MCF 10A (cell line): Measurements from ENCODE around the gene AKR7A2. TPM values are rescaled to one million over a fixed set of nuclear protein-coding genes. Genes with fewer than 3 reads are reported as not detected.

ENCODE experiments used
- BruUV-seq: library from RNA; stranded (reverse); fragments of 400-500 nt; replicated peaks from 2 replicates; lab custom pipeline; 2021; lab: Mats Ljungman, UMichigan
- CTCF ChIA-PET: fragments of 300-600 bp; sonication (Branson Sonifier 250); formaldehyde crosslinking; extraction: SDS; loops from one replicate; lab custom pipeline; 2021; ENCODE audit warnings: antibody characterized with exemption, inconsistent platforms; lab: Yijun Ruan, JAX
- POLR2A ChIA-PET: fragments of 300-600, 350-650 bp; sonication (Branson Sonifier 250); formaldehyde crosslinking; extraction: SDS; loops from one replicate; lab custom pipeline; 2020; ENCODE audit warnings: antibody characterized with exemption, inconsistent platforms; lab: Yijun Ruan, JAX
- DNase-seq: peaks from one replicate; pipeline ENCODE4 v3.0.0-alpha.2; 2018; ENCODE audit not compliant: unreplicated experiment
- H3K27ac Mint-ChIP-seq: one replicate; pipeline ENCODE4 v1.8.0; 2022; ENCODE audit warnings: mild to moderate bottlenecking, low read depth, mixed read lengths; ENCODE audit not compliant: unreplicated experiment
- H3K27me3 Mint-ChIP-seq: one replicate; pipeline ENCODE4 v1.8.0; 2022; ENCODE audit warnings: mixed read lengths; ENCODE audit not compliant: insufficient read depth, unreplicated experiment
- H3K36me3 Mint-ChIP-seq: one replicate; pipeline ENCODE4 v1.8.0; 2022; ENCODE audit warnings: mild to moderate bottlenecking, moderate library complexity, mixed read lengths; ENCODE audit not compliant: insufficient read depth, unreplicated experiment
- H3K4me1 Mint-ChIP-seq: one replicate; pipeline ENCODE4 v1.8.0; 2022; ENCODE audit warnings: mixed read lengths; ENCODE audit not compliant: insufficient read depth, unreplicated experiment
- H3K4me3 Mint-ChIP-seq: one replicate; pipeline ENCODE4 v1.8.0; 2022; ENCODE audit warnings: mild to moderate bottlenecking, moderate library complexity, mixed read lengths; ENCODE audit not compliant: unreplicated experiment
- H3K9me3 Mint-ChIP-seq: one replicate; pipeline ENCODE4 v1.8.0; 2022; ENCODE audit warnings: mixed read lengths; ENCODE audit not compliant: unreplicated experiment
- intact Hi-C: fragments of 100-400 bp; cut with micrococcal nuclease; formaldehyde crosslinking; loops from 2 replicates; pipeline ENCODE4 v1.14.1; 2022
- total RNA-seq: library from RNA; stranded (reverse); gene quantifications from 2 replicates; pipeline ENCODE4 v1.2.3, GENCODE V29; 2022
- TF ChIP-seq, protein P1 (sequence below): fragments of 200-600 bp; IDR thresholded peaks from one replicate; pipeline ENCODE4 v1.8.0; 2022; ENCODE audit warnings: antibody characterized with exemption, mild to moderate bottlenecking; ENCODE audit not compliant: unreplicated experiment

Gene AKR7A2
- total RNA-seq, 1 experiment from 2014 or later = 28.7 TPM

DNA sequence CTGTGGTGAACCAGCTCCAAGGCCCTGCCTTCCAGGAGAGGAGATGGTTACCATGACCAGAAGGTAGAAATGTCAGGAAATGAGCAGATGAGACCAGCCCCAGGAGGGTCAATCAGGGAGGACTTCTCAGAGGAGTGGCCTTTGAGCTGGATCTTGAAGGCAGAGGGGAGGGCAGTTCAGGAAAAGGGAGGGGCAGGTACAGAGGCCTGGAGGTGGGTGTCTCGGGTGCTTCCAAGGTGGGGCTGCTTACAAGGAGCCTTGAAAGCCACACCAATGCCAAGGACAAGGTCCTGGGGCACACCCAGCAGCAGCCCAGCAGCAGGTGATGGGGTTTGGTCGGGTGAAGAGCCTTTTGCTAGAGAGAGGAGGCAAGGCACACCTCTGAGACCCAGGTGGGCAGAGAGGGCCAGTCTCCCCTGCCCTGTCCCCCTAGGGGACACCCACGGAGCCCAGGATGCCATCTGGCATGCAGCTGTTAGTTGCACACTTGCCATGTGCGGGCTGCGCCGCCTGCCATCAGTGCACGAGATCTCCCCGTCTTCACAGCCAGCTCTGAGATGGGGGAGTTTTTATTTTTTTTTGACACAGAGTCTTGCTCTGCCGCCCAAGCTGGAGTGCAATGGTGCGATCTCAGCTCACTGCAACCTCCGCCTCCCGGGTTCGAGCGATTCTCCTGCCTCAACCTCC, 18.6 kb upstream of the AKR7A2 start:
- H3K4me3 Mint-ChIP-seq = no peak overlapping the region
- H3K4me1 Mint-ChIP-seq = no peaks in the 10 kb centered on the region
- H3K27ac Mint-ChIP-seq = no peak overlapping the region
- H3K9me3 Mint-ChIP-seq = no peaks in the 10 kb centered on the region
- intact Hi-C loops = no loop called here
- peaks cover 31% of the 10 kb centered on the region for H3K36me3 Mint-ChIP-seq
- CTCF ChIA-PET = interaction anchor here (0.5 to 3.5 kb wide), 3 partner anchors 11 to 60 kb away, joined by 3 to 17 read pairs (median 4); no protein-coding TSS in a partner anchor
- no TSS peak for BruUV-seq
- H3K27me3 Mint-ChIP-seq = no peaks in the 10 kb centered on the region
- POLR2A ChIA-PET = interaction anchor here (0.7 to 1.6 kb wide), 2 partner anchors 18 to 882 kb away, joined by 3 to 9 read pairs; partner anchors contain the start of genes AKR7A2 and SLC66A1
- no peak for DNase-seq
- TF ChIP-seq, protein P1, sequence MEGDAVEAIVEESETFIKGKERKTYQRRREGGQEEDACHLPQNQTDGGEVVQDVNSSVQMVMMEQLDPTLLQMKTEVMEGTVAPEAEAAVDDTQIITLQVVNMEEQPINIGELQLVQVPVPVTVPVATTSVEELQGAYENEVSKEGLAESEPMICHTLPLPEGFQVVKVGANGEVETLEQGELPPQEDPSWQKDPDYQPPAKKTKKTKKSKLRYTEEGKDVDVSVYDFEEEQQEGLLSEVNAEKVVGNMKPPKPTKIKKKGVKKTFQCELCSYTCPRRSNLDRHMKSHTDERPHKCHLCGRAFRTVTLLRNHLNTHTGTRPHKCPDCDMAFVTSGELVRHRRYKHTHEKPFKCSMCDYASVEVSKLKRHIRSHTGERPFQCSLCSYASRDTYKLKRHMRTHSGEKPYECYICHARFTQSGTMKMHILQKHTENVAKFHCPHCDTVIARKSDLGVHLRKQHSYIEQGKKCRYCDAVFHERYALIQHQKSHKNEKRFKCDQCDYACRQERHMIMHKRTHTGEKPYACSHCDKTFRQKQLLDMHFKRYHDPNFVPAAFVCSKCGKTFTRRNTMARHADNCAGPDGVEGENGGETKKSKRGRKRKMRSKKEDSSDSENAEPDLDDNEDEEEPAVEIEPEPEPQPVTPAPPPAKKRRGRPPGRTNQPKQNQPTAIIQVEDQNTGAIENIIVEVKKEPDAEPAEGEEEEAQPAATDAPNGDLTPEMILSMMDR = no peak

DNA sequence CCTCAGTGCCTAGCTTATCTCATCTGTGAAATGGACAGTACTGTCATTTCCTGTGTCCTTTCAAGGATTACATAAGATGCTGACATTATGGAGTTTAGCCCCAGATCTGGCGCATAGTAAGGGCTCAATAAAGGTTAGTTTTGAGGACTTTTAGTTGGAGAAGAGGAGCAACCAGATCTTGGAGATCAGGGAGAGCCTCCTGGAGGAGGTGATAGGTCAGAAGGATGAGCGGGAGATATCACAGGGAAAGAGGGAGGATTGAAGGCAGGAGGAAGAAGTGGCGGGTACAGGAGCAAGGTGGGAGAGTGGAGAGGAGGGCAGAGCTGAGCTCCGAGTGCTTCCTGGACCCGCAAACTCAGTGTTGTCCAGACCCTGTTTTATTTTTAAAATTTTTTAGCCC, 17.7 kb upstream of the AKR7A2 start:
- CTCF ChIA-PET = interaction anchor here (1.1 to 3.5 kb wide), 2 partner anchors 12 to 61 kb away, joined by 3 to 17 read pairs; no protein-coding TSS in a partner anchor
- H3K27me3 Mint-ChIP-seq = no peaks in the 10 kb centered on the region
- intact Hi-C loops = no loop called here
- H3K4me3 Mint-ChIP-seq = no peak overlapping the region
- H3K4me1 Mint-ChIP-seq = no peaks in the 10 kb centered on the region
- POLR2A ChIA-PET = interaction anchor here (1.6 kb wide), 1 partner anchor 17 kb away, joined by 9 read pairs; the partner anchor contains the start of genes AKR7A2 and SLC66A1
- BruUV-seq = no TSS peak
- no peak for DNase-seq
- H3K9me3 Mint-ChIP-seq = no peaks in the 10 kb centered on the region
- TF ChIP-seq, protein P1 = no peak
- no peak overlapping the region for H3K27ac Mint-ChIP-seq
- H3K36me3 Mint-ChIP-seq = peaks cover 35% of the 10 kb centered on the region

DNA sequence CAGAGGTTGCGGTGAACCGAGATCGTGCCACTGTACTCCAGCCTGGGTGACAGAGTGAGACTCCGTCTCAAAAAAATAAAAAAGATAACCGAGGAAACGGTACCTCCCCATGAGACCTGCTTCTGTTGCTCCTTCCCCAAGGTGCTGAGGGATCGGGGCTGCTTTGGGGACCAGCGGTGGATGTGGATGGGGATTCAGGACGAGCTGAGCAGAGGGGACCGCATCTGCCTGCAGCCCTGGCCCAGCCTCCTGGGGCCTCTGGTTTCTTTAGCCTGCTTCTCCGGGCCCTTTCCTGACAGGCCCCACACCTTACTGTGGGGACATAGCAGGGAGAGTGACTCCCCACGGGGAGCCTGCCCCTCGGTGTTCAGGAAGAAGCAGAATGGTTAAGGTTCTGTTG, 17.2 kb upstream of the AKR7A2 start:
- Mint-ChIP-seq H3K36me3 (peaks cover 38% of the 10 kb centered on the region), H3K9me3 (no peaks in the 10 kb centered on the region), H3K4me1 (no peaks in the 10 kb centered on the region), H3K27me3 (no peaks in the 10 kb centered on the region), H3K27ac (no peak overlapping the region), H3K4me3 (no peak overlapping the region)
- POLR2A ChIA-PET = interaction anchor here (1.6 kb wide), 1 partner anchor 17 kb away, joined by 9 read pairs; the partner anchor contains the start of genes AKR7A2 and SLC66A1
- no TSS peak for BruUV-seq
- CTCF ChIA-PET = interaction anchor here (3.5 kb wide), 1 partner anchor 12 kb away, joined by 17 read pairs; no protein-coding TSS in a partner anchor
- intact Hi-C loops = no loop called here
- TF ChIP-seq, protein P1 = no peak
- DNase-seq = no peak

DNA sequence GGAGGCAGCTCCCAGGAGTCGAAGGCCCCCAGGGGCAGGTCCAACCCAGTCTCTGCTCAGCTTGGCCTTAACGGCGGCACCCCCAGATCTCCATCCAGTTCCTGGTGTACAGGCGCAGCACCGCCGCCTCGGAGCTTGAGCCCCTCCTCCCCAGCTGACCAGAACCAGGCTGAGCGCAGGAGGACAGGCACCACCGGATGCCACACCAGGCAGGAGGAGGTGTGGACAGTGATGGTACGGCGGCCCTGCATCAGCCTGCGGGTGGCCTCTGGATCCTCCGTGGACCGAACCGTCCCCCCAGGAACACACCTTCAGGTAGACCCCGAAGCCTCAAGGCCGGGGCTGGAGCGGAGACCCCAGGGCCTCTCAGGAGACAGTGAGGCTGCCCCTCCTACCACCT, 16.5 kb upstream of the AKR7A2 start:
- ChIA-PET CTCF (no interaction called here), POLR2A (no interaction called here)
- Mint-ChIP-seq H3K4me1 (no peaks in the 10 kb centered on the region), H3K27me3 (no peaks in the 10 kb centered on the region), H3K27ac (no peak overlapping the region), H3K4me3 (no peak overlapping the region), H3K9me3 (no peaks in the 10 kb centered on the region), H3K36me3 (peaks cover 38% of the 10 kb centered on the region)
- no TSS peak for BruUV-seq
- intact Hi-C loops = no loop called here
- no peak for DNase-seq
- TF ChIP-seq, protein P1 = no peak
